ENCODE data around the gene CIDEB. TPM values are rescaled to one million over a fixed set of nuclear protein-coding genes. Genes with fewer than 3 reads are reported as not detected.

Gene CIDEB
- polyA plus RNA-seq, 1 donor from 2014 or later, result not detected

GRCh38 chr14:24323341-24323740 is 15.6 kb upstream of the CIDEB start:
- Histone ChIP-seq H3K4me2 (ENCODE audit: low read length) (no peak overlapping the region), H3K79me2 (replicated peaks; ENCODE audit: insufficient read depth, low read length) (no peaks in the 10 kb centered on the region), H3F3A (ENCODE audit: insufficient read depth, low read length, poor library complexity, severe bottlenecking) (no peaks in the 10 kb centered on the region), H3K9me2 (ENCODE audit: insufficient read depth, low read length) (no peaks in the 10 kb centered on the region), H2AFZ (ENCODE audit: low read depth, low read length) (no peak overlapping the region), H3K4me3 (ENCODE audit: low read length) (no peak overlapping the region), H3K9ac (ENCODE audit: low read length) (no peak overlapping the region), H3K9me3 (ENCODE audit: low read length) (no peaks in the 10 kb centered on the region), H3K27ac (ENCODE audit: low read length) (no peak overlapping the region), H3K36me3 (ENCODE audit: insufficient read depth, low read length) (no peaks in the 10 kb centered on the region), H4K20me1 (ENCODE audit: insufficient read depth) (no peaks in the 10 kb centered on the region), H3K27me3 (ENCODE audit: insufficient read depth, low read depth, low read length) (peaks cover 8% of the 10 kb centered on the region)
- no peak for TF ChIP-seq MXI1 (conservative IDR thresholded peaks at IDR 0.05; ENCODE audit: poor library complexity, severe bottlenecking)

- Histone ChIP-seq H3K36me3 (ENCODE audit: insufficient read depth, low read length) (no peaks in the 10 kb centered on the region), H3K79me2 (replicated peaks; ENCODE audit: insufficient read depth, low read length) (no peaks in the 10 kb centered on the region), H3F3A (ENCODE audit: insufficient read depth, low read length, poor library complexity, severe bottlenecking) (no peaks in the 10 kb centered on the region), H4K20me1 (ENCODE audit: insufficient read depth) (no peaks in the 10 kb centered on the region), H3K27me3 (ENCODE audit: insufficient read depth, low read depth, low read length) (peaks cover 8% of the 10 kb centered on the region), H3K9ac (ENCODE audit: low read length) (no peak overlapping the region), H3K27ac (ENCODE audit: low read length) (no peak overlapping the region), H3K4me2 (ENCODE audit: low read length) (no peak overlapping the region), H3K9me2 (ENCODE audit: insufficient read depth, low read length) (no peaks in the 10 kb centered on the region), H3K4me3 (ENCODE audit: low read length) (no peak overlapping the region), H2AFZ (ENCODE audit: low read depth, low read length) (no peak overlapping the region), H3K9me3 (ENCODE audit: low read length) (no peaks in the 10 kb centered on the region)
- TF ChIP-seq MXI1 (conservative IDR thresholded peaks at IDR 0.05; ENCODE audit: poor library complexity, severe bottlenecking) (no peak), RAD21 (conservative IDR thresholded peaks at IDR 0.05) (no peak), POLR2AphosphoS5 (IDR thresholded peaks at IDR 0.05) (no peak), EZH2 (IDR thresholded peaks at IDR 0.05; ENCODE audit: borderline replicate concordance, insufficient read depth, low read length, poor library complexity, severe bottlenecking) (no peak), SMC3 (conservative IDR thresholded peaks at IDR 0.05; ENCODE audit: poor library complexity) (no peak), EP300 (conservative IDR thresholded peaks at IDR 0.05; ENCODE audit: poor library complexity, severe bottlenecking) (no peak), TAF1 (IDR thresholded peaks at IDR 0.05; ENCODE audit: low read depth) (no peak)
- TF ChIP-seq, protein P1, sequence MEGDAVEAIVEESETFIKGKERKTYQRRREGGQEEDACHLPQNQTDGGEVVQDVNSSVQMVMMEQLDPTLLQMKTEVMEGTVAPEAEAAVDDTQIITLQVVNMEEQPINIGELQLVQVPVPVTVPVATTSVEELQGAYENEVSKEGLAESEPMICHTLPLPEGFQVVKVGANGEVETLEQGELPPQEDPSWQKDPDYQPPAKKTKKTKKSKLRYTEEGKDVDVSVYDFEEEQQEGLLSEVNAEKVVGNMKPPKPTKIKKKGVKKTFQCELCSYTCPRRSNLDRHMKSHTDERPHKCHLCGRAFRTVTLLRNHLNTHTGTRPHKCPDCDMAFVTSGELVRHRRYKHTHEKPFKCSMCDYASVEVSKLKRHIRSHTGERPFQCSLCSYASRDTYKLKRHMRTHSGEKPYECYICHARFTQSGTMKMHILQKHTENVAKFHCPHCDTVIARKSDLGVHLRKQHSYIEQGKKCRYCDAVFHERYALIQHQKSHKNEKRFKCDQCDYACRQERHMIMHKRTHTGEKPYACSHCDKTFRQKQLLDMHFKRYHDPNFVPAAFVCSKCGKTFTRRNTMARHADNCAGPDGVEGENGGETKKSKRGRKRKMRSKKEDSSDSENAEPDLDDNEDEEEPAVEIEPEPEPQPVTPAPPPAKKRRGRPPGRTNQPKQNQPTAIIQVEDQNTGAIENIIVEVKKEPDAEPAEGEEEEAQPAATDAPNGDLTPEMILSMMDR (IDR thresholded peaks at IDR 0.05; ENCODE audit: poor library complexity, severe bottlenecking), result no peak
- TF ChIP-seq, protein P2, sequence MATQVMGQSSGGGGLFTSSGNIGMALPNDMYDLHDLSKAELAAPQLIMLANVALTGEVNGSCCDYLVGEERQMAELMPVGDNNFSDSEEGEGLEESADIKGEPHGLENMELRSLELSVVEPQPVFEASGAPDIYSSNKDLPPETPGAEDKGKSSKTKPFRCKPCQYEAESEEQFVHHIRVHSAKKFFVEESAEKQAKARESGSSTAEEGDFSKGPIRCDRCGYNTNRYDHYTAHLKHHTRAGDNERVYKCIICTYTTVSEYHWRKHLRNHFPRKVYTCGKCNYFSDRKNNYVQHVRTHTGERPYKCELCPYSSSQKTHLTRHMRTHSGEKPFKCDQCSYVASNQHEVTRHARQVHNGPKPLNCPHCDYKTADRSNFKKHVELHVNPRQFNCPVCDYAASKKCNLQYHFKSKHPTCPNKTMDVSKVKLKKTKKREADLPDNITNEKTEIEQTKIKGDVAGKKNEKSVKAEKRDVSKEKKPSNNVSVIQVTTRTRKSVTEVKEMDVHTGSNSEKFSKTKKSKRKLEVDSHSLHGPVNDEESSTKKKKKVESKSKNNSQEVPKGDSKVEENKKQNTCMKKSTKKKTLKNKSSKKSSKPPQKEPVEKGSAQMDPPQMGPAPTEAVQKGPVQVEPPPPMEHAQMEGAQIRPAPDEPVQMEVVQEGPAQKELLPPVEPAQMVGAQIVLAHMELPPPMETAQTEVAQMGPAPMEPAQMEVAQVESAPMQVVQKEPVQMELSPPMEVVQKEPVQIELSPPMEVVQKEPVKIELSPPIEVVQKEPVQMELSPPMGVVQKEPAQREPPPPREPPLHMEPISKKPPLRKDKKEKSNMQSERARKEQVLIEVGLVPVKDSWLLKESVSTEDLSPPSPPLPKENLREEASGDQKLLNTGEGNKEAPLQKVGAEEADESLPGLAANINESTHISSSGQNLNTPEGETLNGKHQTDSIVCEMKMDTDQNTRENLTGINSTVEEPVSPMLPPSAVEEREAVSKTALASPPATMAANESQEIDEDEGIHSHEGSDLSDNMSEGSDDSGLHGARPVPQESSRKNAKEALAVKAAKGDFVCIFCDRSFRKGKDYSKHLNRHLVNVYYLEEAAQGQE (IDR thresholded peaks at IDR 0.05; ENCODE audit: borderline replicate concordance), result no peak
Measured at GRCh38 chr14:24322672-24323071, 14.9 kb upstream of the CIDEB start.

All from neural cell (in vitro differentiated cells).